ENCODE measurements around the gene COL15A1. TPM values are rescaled to one million over a fixed set of nuclear protein-coding genes. Genes with fewer than 3 reads are reported as not detected.

COL15A1 gene
- total RNA-seq, 1 experiment from 2014 or later = 0.22 TPM

GRCh38 chr9:99051406-99051805 lies 107.7 kb downstream of the COL15A1 start:
- no peak overlapping the region for H3K27ac Mint-ChIP-seq
- POLR2A ChIA-PET = no interaction called here
- H3K4me1 Mint-ChIP-seq = 0 out of 2 replicates have a peak, but pooled peaks cover 9% of the 10 kb centered on the region

GRCh38 chr9:99051851-99052250 lies 108.1 kb downstream of the COL15A1 start:
- ATAC-seq (no peak), DNase-seq (ENCODE audit: low spot score) (no peak)
- 0 out of 2 replicates have a peak, but pooled peaks cover 4% of the 10 kb centered on the region for H3K9me3 Mint-ChIP-seq
- CTCF ChIA-PET = no interaction called here
- H3K27me3 Mint-ChIP-seq (ENCODE audit: low read depth) = no peaks in the 10 kb centered on the region
- POLR2A ChIA-PET = interaction anchor here (0.6 kb wide), 1 partner anchor 130 kb away, joined by 3 read pairs; no protein-coding TSS in a partner anchor
- H3K4me3 Mint-ChIP-seq = no peak overlapping the region
- H3K36me3 Mint-ChIP-seq = no peaks in the 10 kb centered on the region
- H3K27ac Mint-ChIP-seq = no peak overlapping the region
- TF ChIP-seq NR1H2 (CRISPR knock-in tag; IDR thresholded peaks at IDR 0.05) (no peak), MAX (CRISPR knock-in tag; IDR thresholded peaks at IDR 0.05) (no peak), SP1 (CRISPR knock-in tag; conservative IDR thresholded peaks at IDR 0.05) (no peak), SMAD4 (CRISPR knock-in tag; IDR thresholded peaks at IDR 0.05) (no peak), ZBTB43 (CRISPR knock-in tag; IDR thresholded peaks at IDR 0.05) (no peak), ZNF423 (CRISPR knock-in tag; IDR thresholded peaks at IDR 0.05) (no peak)
- 0 out of 2 replicates have a peak, but pooled peaks cover 9% of the 10 kb centered on the region for H3K4me1 Mint-ChIP-seq

More at GRCh38 chr9:99051406-99051805, 107.7 kb downstream of the COL15A1 start:
- H3K36me3 Mint-ChIP-seq = no peaks in the 10 kb centered on the region
- TF ChIP-seq MYBL2 (CRISPR knock-in tag; IDR thresholded peaks at IDR 0.05) (no peak), ZNF671 (CRISPR knock-in tag; IDR thresholded peaks at IDR 0.05) (no peak), STAT6 (CRISPR knock-in tag; conservative IDR thresholded peaks at IDR 0.05; ENCODE audit: low read depth) (no peak), E2F5 (CRISPR knock-in tag; IDR thresholded peaks at IDR 0.05) (no peak), SP1 (CRISPR knock-in tag; conservative IDR thresholded peaks at IDR 0.05) (no peak), ZNF512 (CRISPR knock-in tag; IDR thresholded peaks at IDR 0.05; ENCODE audit: borderline replicate concordance) (no peak), ZNF423 (CRISPR knock-in tag; IDR thresholded peaks at IDR 0.05) (no peak), GRHL2 (CRISPR knock-in tag; IDR thresholded peaks at IDR 0.05; ENCODE audit: insufficient replicate concordance, severe bottlenecking) (no peak)
- no peak overlapping the region for H3K4me3 Mint-ChIP-seq
- no peak for DNase-seq (ENCODE audit: low spot score)
- CTCF ChIA-PET = no interaction called here
- no peak for ATAC-seq
- no peaks in the 10 kb centered on the region for H3K27me3 Mint-ChIP-seq (ENCODE audit: low read depth)
- 0 out of 2 replicates have a peak, but pooled peaks cover under 1% of the 10 kb centered on the region for H3K9me3 Mint-ChIP-seq

- CTCF ChIA-PET = no interaction called here
- Mint-ChIP-seq H3K36me3 (no peaks in the 10 kb centered on the region), H3K4me3 (no peak overlapping the region), H3K27ac (no peak overlapping the region), H3K9me3 (0 out of 2 replicates have a peak, but pooled peaks cover 4% of the 10 kb centered on the region), H3K27me3 (ENCODE audit: low read depth) (peaks cover under 1% of the 10 kb centered on the region; the same call in 1 of the 2 replicates), H3K4me1 (0 out of 2 replicates have a peak, but pooled peaks cover 9% of the 10 kb centered on the region)
- DNase-seq (ENCODE audit: low spot score) (no peak), ATAC-seq (no peak)
- POLR2A ChIA-PET = interaction anchor here (0.5 kb wide), 1 partner anchor 42 kb away, joined by 5 read pairs; no protein-coding TSS in a partner anchor
- TF ChIP-seq HMGXB4 (CRISPR knock-in tag; IDR thresholded peaks at IDR 0.05) (no peak), PRDM15 (CRISPR knock-in tag; IDR thresholded peaks at IDR 0.05) (no peak), NFATC4 (CRISPR knock-in tag; IDR thresholded peaks at IDR 0.05) (no peak), JAZF1 (CRISPR knock-in tag; IDR thresholded peaks at IDR 0.05) (no peak)
Measured at GRCh38 chr9:99052815-99053715, 109.4 kb downstream of the COL15A1 start.

Data from WTC11 (cell line).